Neutrophil (primary cell): Measurements from ENCODE around the gene GNG13.

Source experiments
- H3K27ac ChIP-seq: fragments of 200-600 bp; sonication (generic); 2 replicates; pipeline ENCODE4 v1.5.1; 2016; ENCODE audit warnings: mild to moderate bottlenecking, moderate library complexity
- H3K27me3 ChIP-seq: fragments of 200-600 bp; sonication (generic); 2 replicates; pipeline ENCODE4 v1.6.0; 2016; ENCODE audit warnings: mild to moderate bottlenecking
- H3K36me3 ChIP-seq: fragments of 200-600 bp; sonication (generic); 2 replicates; pipeline ENCODE4 v1.5.1; 2017
- H3K4me1 ChIP-seq, 2 experiments: fragments of 200-600 bp in 1 of 2; sonication (generic) in 1 of 2; 1 replicate in 1 of 2; 2 replicates in 1 of 2; pipeline versions ENCODE4 v1.5.1 to v1.6.1; 2013 to 2016; ENCODE audit warnings: low read depth in 1 of 2, low read length in 1 of 2, mild to moderate bottlenecking in 1 of 2, moderate library complexity in 1 of 2; ENCODE audit not compliant: control insufficient read depth in 1 of 2, insufficient read depth in 1 of 2
- H3K4me3 ChIP-seq, 2 experiments: fragments of 200-600 bp in 1 of 2; sonication (generic) in 1 of 2; 1 replicate in 1 of 2; 2 replicates in 1 of 2; pipeline ENCODE4 v1.5.1; 2013 to 2016; ENCODE audit warnings: low read depth in 1 of 2, low read length in 1 of 2, mild to moderate bottlenecking in 1 of 2, moderate library complexity in 1 of 2
- H3K9me3 ChIP-seq: fragments of 200-600 bp; sonication (generic); 2 replicates; pipeline ENCODE4 v1.5.1; 2016
- TF ChIP-seq, protein P1 (sequence below): fragments of 200-600 bp; sonication (generic); IDR thresholded peaks from 2 replicates; pipeline ENCODE4 v1.5.1; 2016; ENCODE audit warnings: antibody characterized with exemption

GNG13 gene

DNA sequence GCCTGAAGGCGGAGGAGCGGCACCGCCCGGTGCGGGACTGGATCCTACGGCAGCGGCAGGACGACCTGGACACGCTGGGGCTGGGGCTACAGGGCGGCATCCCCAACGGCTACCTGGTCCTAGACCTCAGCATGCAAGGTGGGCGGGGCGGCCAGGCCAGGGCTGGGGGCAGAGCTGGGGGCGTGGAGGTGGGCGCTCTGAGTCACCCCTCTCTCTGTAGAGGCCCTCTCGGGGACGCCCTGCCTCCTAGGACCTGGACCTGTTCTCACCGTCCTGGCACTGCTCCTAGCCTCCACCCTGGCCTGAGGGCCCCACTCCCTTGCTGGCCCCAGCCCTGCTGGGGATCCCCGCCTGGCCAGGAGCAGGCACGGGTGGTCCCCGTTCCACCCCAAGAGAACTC, 32.1 kb downstream of the GNG13 start:
- Histone ChIP-seq H3K36me3 (no peaks in the 10 kb centered on the region), H3K27ac (no peak overlapping the region), H3K4me3 (no peak overlapping the region), H3K27me3 (peaks cover 16% of the 10 kb centered on the region), H3K4me1 (no peaks in the 10 kb centered on the region), H3K9me3 (no peaks in the 10 kb centered on the region)
- TF ChIP-seq, protein P1, sequence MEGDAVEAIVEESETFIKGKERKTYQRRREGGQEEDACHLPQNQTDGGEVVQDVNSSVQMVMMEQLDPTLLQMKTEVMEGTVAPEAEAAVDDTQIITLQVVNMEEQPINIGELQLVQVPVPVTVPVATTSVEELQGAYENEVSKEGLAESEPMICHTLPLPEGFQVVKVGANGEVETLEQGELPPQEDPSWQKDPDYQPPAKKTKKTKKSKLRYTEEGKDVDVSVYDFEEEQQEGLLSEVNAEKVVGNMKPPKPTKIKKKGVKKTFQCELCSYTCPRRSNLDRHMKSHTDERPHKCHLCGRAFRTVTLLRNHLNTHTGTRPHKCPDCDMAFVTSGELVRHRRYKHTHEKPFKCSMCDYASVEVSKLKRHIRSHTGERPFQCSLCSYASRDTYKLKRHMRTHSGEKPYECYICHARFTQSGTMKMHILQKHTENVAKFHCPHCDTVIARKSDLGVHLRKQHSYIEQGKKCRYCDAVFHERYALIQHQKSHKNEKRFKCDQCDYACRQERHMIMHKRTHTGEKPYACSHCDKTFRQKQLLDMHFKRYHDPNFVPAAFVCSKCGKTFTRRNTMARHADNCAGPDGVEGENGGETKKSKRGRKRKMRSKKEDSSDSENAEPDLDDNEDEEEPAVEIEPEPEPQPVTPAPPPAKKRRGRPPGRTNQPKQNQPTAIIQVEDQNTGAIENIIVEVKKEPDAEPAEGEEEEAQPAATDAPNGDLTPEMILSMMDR, result no peak

DNA sequence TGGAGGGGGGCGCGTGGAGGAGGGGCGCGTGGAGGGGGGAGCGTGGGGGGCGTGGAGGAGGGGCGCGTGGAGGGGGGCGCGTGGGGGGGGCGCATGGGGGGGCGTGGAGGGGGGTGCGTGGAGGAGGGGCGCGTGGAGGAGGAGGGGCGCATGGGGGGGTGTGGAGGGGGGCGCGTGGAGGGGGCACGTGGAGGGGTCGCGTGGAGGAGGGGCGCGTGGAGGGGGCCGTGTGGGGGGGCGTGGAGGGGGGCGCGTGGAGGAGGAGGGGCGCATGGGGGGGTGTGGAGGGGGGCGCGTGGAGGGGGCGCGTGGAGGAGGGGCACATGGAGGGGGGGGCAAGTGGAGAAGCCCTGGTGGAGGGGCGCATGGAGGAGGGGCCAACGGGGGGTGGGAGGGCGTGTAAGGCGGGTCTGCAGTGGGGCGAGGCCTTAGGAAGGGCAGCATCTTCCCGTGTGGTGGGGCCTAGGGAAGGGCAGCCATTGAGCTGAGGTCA, 32.7 kb downstream of the GNG13 start:
- no peak overlapping the region for H3K4me3 ChIP-seq
- no peak overlapping the region for H3K27ac ChIP-seq
- H3K27me3 ChIP-seq, result peaks cover 16% of the 10 kb centered on the region
- TF ChIP-seq, protein P1, result no peak
- H3K36me3 ChIP-seq, result no peaks in the 10 kb centered on the region
- no peaks in the 10 kb centered on the region for H3K9me3 ChIP-seq
- no peaks in the 10 kb centered on the region for H3K4me1 ChIP-seq

DNA sequence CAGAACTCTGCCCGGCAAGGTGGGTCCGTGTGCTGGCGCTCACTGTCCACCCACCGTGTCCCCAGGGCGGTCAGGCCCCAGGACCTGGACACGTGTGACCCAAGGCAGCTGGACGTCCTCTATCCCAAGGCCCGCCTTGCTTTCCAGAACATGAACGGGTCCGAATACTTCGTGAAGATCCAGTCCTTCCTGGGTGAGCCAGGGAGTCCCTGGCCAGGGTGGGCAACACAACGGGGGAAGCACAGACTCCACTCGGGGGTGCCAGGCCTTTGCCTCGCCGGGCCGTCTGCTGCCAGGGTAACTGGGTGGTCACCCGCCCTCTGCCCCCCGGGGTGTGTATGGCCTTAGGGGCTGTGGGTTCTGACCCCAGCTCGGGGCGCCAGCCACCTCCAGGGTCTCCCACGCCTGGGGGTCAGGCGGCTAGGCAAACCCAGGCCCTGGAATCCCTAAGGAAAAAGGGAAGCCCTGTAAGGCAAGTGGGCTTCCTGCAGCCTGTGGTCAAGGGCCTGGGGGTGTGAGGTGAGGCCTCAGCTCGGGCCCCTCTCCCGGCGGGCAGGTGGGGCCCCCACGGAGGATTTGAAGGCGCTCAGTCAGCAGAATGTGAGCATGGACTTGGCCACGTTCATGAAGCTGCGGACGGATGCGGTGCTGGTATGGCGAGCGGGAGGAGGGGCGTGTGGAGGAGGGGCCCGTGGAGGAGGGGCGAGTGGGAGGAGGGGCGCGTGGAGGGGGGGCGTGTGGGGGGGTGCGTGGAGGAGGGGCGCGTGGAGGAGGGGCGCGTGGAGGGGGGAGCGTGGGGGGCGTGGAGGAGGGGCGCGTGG, 33.5 kb downstream of the GNG13 start:
- no peaks in the 10 kb centered on the region for H3K9me3 ChIP-seq
- no peaks in the 10 kb centered on the region for H3K4me1 ChIP-seq
- H3K27ac ChIP-seq, result no peak overlapping the region
- peaks cover 16% of the 10 kb centered on the region for H3K27me3 ChIP-seq
- H3K4me3 ChIP-seq, result no peak overlapping the region
- TF ChIP-seq, protein P1, result no peak
- H3K36me3 ChIP-seq, result no peaks in the 10 kb centered on the region

DNA sequence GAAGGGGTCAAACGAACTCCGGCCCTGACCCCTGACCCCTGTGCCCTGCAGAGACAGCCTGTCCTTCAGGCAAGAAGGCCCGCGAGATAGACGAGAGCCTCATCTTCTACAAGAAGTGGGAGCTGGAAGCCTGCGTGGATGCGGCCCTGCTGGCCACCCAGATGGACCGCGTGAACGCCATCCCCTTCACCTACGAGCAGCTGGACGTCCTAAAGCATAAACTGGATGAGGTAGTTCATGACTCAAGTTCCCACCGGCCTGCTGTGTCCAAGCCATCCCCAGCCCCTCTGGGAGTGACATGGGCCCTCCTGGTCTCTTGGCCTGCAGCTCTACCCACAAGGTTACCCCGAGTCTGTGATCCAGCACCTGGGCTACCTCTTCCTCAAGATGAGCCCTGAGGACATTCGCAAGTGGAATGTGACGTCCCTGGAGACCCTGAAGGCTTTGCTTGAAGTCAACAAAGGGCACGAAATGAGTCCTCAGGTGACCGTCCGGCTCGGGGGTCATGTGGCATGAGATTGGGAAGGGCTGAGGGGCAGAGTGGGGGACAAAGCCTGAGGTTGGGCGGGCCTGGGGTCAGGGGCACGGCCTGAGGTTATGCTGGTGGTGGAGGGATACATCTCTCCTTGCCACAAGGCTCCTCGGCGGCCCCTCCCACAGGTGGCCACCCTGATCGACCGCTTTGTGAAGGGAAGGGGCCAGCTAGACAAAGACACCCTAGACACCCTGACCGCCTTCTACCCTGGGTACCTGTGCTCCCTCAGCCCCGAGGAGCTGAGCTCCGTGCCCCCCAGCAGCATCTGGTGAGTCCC, 34.3 kb downstream of the GNG13 start:
- no peaks in the 10 kb centered on the region for H3K9me3 ChIP-seq
- H3K4me1 ChIP-seq, result no peaks in the 10 kb centered on the region
- TF ChIP-seq, protein P1, result no peak
- peaks cover 16% of the 10 kb centered on the region for H3K27me3 ChIP-seq
- H3K27ac ChIP-seq, result no peak overlapping the region
- H3K4me3 ChIP-seq, result no peak overlapping the region
- H3K36me3 ChIP-seq, result no peaks in the 10 kb centered on the region

DNA sequence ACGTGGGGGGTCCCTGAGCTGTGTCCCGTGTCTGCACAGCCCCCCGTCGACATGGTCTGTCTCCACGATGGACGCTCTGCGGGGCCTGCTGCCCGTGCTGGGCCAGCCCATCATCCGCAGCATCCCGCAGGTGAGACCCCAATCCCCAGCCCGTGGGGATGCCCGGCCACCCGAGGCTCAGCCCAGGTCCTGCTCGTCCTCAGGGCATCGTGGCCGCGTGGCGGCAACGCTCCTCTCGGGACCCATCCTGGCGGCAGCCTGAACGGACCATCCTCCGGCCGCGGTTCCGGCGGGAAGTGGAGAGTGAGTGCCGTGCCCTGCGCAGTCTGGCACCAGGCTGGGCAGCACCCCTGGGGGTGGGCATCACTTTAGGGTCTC, 35.1 kb downstream of the GNG13 start:
- H3K36me3 ChIP-seq, result no peaks in the 10 kb centered on the region
- no peaks in the 10 kb centered on the region for H3K9me3 ChIP-seq
- no peak overlapping the region for H3K27ac ChIP-seq
- TF ChIP-seq, protein P1, result no peak
- no peaks in the 10 kb centered on the region for H3K4me1 ChIP-seq
- peaks cover 16% of the 10 kb centered on the region for H3K27me3 ChIP-seq
- H3K4me3 ChIP-seq, result no peak overlapping the region
